ENCODE measurements around the gene NRN1. TPM values are rescaled to one million over a fixed set of nuclear protein-coding genes. Genes with fewer than 3 reads are reported as not detected.

NRN1 gene
- total RNA-seq, 2 donors from 2014 or later = 5.0 to 7.5 TPM

GRCh38 chr6:5961836-5962235 lies 44.9 kb downstream of the NRN1 start:
- TF ChIP-seq CTCF (IDR thresholded peaks at IDR 0.05) = no peak
- Histone ChIP-seq H3K4me1 (ENCODE audit: control insufficient read depth in 1 of 2, low read depth in 2 of 2) (no peaks in the 10 kb centered on the region), H3K27ac (no peak overlapping the region), H3K27me3 (replicated peaks; ENCODE audit: insufficient read depth) (no peaks in the 10 kb centered on the region), H3K9me3 (no peaks in the 10 kb centered on the region), H3K4me3 (no peak overlapping the region), H3K36me3 (no peaks in the 10 kb centered on the region)
- ATAC-seq (ENCODE audit: insufficient number of reproducible peaks, low FRiP score, low read depth) (no peak), DNase-seq (ENCODE audit: low spot score) (no peak)

GRCh38 chr6:5960456-5960855 lies 46.3 kb downstream of the NRN1 start:
- Histone ChIP-seq H3K27ac (no peak overlapping the region), H3K9me3 (no peaks in the 10 kb centered on the region), H3K27me3 (replicated peaks; ENCODE audit: insufficient read depth) (no peaks in the 10 kb centered on the region), H3K36me3 (no peaks in the 10 kb centered on the region), H3K4me1 (ENCODE audit: control insufficient read depth in 1 of 2, low read depth in 2 of 2) (no peaks in the 10 kb centered on the region), H3K4me3 (no peak overlapping the region)
- no peak for TF ChIP-seq CTCF (IDR thresholded peaks at IDR 0.05)
- DNase-seq (ENCODE audit: low spot score) (no peak), ATAC-seq (ENCODE audit: insufficient number of reproducible peaks, low FRiP score, low read depth) (no peak)

GRCh38 chr6:5958921-5959320 lies 47.8 kb downstream of the NRN1 start:
- Histone ChIP-seq H3K36me3 (no peaks in the 10 kb centered on the region), H3K27ac (no peak overlapping the region), H3K9me3 (no peaks in the 10 kb centered on the region), H3K4me3 (no peak overlapping the region), H3K4me1 (ENCODE audit: control insufficient read depth in 1 of 2, low read depth in 2 of 2) (no peaks in the 10 kb centered on the region), H3K27me3 (replicated peaks; ENCODE audit: insufficient read depth) (no peaks in the 10 kb centered on the region)
- ATAC-seq (ENCODE audit: insufficient number of reproducible peaks, low FRiP score, low read depth) (no peak), DNase-seq (ENCODE audit: low spot score) (no peak)
- no peak for TF ChIP-seq CTCF (IDR thresholded peaks at IDR 0.05)

GRCh38 chr6:5956939-5957338 lies 49.8 kb downstream of the NRN1 start:
- Histone ChIP-seq H3K4me3 (no peak overlapping the region), H3K27ac (no peak overlapping the region), H3K36me3 (no peaks in the 10 kb centered on the region), H3K4me1 (ENCODE audit: control insufficient read depth in 1 of 2, low read depth in 2 of 2) (no peaks in the 10 kb centered on the region), H3K9me3 (no peaks in the 10 kb centered on the region), H3K27me3 (replicated peaks; ENCODE audit: insufficient read depth) (no peaks in the 10 kb centered on the region)
- TF ChIP-seq CTCF (IDR thresholded peaks at IDR 0.05) = no peak
- DNase-seq (ENCODE audit: low spot score) (no peak), ATAC-seq (ENCODE audit: insufficient number of reproducible peaks, low FRiP score, low read depth) (no peak)

GRCh38 chr6:5950361-5950785 lies 56.4 kb downstream of the NRN1 start:
- Histone ChIP-seq H3K9me3 (no peaks in the 10 kb centered on the region), H3K36me3 (no peaks in the 10 kb centered on the region), H3K4me1 (ENCODE audit: control insufficient read depth in 1 of 2, low read depth in 2 of 2) (no peaks in the 10 kb centered on the region), H3K27ac (no peak overlapping the region), H3K4me3 (no peak overlapping the region), H3K27me3 (replicated peaks; ENCODE audit: insufficient read depth) (no peaks in the 10 kb centered on the region)
- ATAC-seq (ENCODE audit: insufficient number of reproducible peaks, low FRiP score, low read depth) = no peak
- peak; percentile 9 for TF ChIP-seq CTCF (IDR thresholded peaks at IDR 0.05)
- no peak for DNase-seq (ENCODE audit: low spot score)
